Erythroblast (primary cell): ENCODE measurements around the gene FBXO46.

Experiments
- GATA1 ChIP-seq: IDR thresholded peaks from 2 replicates; pipeline ENCODE4 v1.6.1; 2011; ENCODE audit warnings: low read depth, mild to moderate bottlenecking, control low read depth, low read length, moderate library complexity
- POLR2A ChIP-seq: IDR thresholded peaks from 2 replicates; pipeline ENCODE4 v1.6.1; 2011; ENCODE audit warnings: mild to moderate bottlenecking, low read length

- no peak for TF ChIP-seq POLR2A
- TF ChIP-seq GATA1: no peak
Observed at GRCh38 chr19:45710356-45711130, 20.2 kb downstream of the FBXO46 start.
